ENCODE results near the gene HELB. TPM values are rescaled to one million over a fixed set of nuclear protein-coding genes. Genes with fewer than 3 reads are reported as not detected.

Gene HELB
- total and polyA plus RNA-seq, 8 donors: 0.31 to 10.1 (median 0.73) TPM

DNA sequence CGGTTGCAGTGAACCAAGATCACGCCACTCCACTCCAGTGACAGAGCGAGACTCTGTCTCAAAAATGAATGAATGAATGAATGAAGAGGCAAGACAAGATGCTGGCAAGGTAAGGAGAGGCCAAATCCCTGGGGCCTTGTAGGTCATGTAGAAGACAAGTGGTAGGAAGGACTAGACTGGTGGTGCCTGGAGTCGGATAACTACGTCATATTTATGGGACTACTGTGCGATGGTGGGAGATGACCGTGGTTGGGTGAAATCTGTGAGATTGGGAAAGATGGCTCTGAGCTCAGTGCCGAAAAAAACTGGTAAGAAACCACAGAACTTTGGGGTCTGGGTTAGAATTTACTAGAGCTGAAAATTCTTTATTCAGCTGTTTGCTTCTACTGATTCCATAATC is 50.6 kb downstream of the HELB start:
- Histone ChIP-seq H3K4me3 (no peak overlapping the region), H3K27ac (no peak overlapping the region), H3K36me3 (peaks cover 0 to 30% (median 16%) of the 10 kb centered on the region in 4 donors), H3K4me1 (no peaks in the 10 kb centered on the region), H3K27me3 (no peaks in the 10 kb centered on the region), H3K9me3 (no peaks in the 10 kb centered on the region)
- WGBS, 5 donors: 95 to 98% (median 97%) methylated on average over 8 of the region's 8 CpGs
- no peak for TF ChIP-seq EP300 (IDR thresholded peaks at IDR 0.05)
- no peak for TF ChIP-seq POLR2AphosphoS5 (IDR thresholded peaks at IDR 0.05)
- TF ChIP-seq POLR2A (IDR thresholded peaks at IDR 0.05): no peak
- no peak for TF ChIP-seq CTCF (IDR thresholded peaks at IDR 0.05)
- DNase-seq: no peak
- intact Hi-C loops (cut with DNase I; ENCODE audit: low total_unique reads): no loop called here

GRCh38 chr12:66354291-66354690 is 52.0 kb downstream of the HELB start:
- H3K27me3 ChIP-seq: no peaks in the 10 kb centered on the region
- no peak overlapping the region for H3K4me3 ChIP-seq
- no peak for DNase-seq
- H3K4me1 ChIP-seq: no peaks in the 10 kb centered on the region
- intact Hi-C loops (cut with DNase I; ENCODE audit: low total_unique reads): no loop called here
- peaks cover 0 to 22% (median 6%) of the 10 kb centered on the region in 4 donors for H3K36me3 ChIP-seq
- WGBS, 5 donors: 72 to 84% (median 75%) methylated on average over 6 of the region's 6 CpGs
- no peak overlapping the region for H3K27ac ChIP-seq
- TF ChIP-seq CTCF (IDR thresholded peaks at IDR 0.05): no peak
- TF ChIP-seq POLR2A (IDR thresholded peaks at IDR 0.05): no peak
- no peak for TF ChIP-seq EP300 (IDR thresholded peaks at IDR 0.05)
- no peak for TF ChIP-seq POLR2AphosphoS5 (IDR thresholded peaks at IDR 0.05)
- no peaks in the 10 kb centered on the region for H3K9me3 ChIP-seq

DNA sequence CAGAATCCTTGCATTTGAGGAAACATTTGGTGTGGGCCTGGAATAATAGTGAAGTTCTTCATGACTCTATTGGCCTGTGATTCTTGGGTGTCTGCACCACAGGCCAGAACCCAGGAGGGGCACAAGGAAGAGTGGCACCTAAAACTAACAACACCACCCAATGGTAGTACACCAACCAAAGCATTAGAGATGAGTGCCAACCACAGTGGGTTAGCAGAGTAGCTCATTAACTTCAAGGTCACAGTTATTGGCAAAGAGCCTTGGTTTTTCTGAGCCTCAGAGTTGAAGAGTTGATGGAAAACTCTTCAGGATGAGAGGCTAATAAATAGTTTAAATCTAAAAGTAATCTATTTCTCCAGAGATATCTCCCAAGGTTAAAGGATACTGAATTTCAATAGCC is 57.0 kb downstream of the HELB start:
- no peak for DNase-seq
- no peaks in the 10 kb centered on the region for H3K27me3 ChIP-seq
- H3K9me3 ChIP-seq: no peaks in the 10 kb centered on the region
- no peaks in the 10 kb centered on the region for H3K4me1 ChIP-seq
- H3K4me3 ChIP-seq: no peak overlapping the region
- H3K36me3 ChIP-seq: no peaks in the 10 kb centered on the region
- intact Hi-C loops (cut with DNase I; ENCODE audit: low total_unique reads): no loop called here
- H3K27ac ChIP-seq: no peak overlapping the region
- TF ChIP-seq POLR2A (IDR thresholded peaks at IDR 0.05) (no peak), EP300 (IDR thresholded peaks at IDR 0.05) (no peak), POLR2AphosphoS5 (IDR thresholded peaks at IDR 0.05) (no peak), CTCF (IDR thresholded peaks at IDR 0.05) (no peak)

DNA sequence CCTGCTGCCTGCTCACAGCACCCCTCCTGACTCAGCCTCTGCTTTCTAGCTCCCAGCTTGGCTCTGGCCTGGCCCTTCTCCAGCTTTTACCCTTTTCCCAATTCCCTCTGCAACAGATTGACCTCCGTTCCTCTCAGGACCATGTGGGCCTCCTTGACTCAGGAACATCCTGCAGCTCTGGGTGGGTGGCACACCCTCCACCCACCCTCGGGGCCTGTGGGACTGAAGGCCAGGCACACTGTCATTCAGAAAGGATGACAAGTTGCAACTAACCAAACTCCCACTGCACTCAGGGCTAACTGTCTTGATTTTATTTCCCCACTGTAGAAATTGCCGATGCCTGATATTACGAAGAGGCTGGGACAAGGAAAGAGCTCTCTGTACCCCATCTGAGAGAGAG is 59.4 kb downstream of the HELB start:
- intact Hi-C loops (cut with DNase I; ENCODE audit: low total_unique reads): no loop called here
- Histone ChIP-seq H3K27ac (no peak overlapping the region), H3K9me3 (no peaks in the 10 kb centered on the region), H3K4me3 (no peak overlapping the region), H3K36me3 (no peaks in the 10 kb centered on the region), H3K27me3 (no peaks in the 10 kb centered on the region), H3K4me1 (no peaks in the 10 kb centered on the region)
- no peak for TF ChIP-seq POLR2AphosphoS5 (IDR thresholded peaks at IDR 0.05)
- TF ChIP-seq POLR2A (IDR thresholded peaks at IDR 0.05): no peak
- no peak for TF ChIP-seq EP300 (IDR thresholded peaks at IDR 0.05)
- TF ChIP-seq CTCF (IDR thresholded peaks at IDR 0.05): no peak
- DNase-seq: no peak
- WGBS, 5 donors: 80 to 96% (median 92%) methylated on average over 4 of the region's 4 CpGs

Data from stomach (tissue), 9 donors.